NT2/D1 (cell line): ENCODE results near the gene COMT.

Experiments used
- SUZ12 ChIP-seq: IDR thresholded peaks from 2 replicates; pipeline ENCODE4 v1.6.1; 2011; ENCODE audit not compliant: insufficient read length, insufficient read depth; ENCODE audit errors: extremely low read depth
- YY1 ChIP-seq: IDR thresholded peaks from 2 replicates; pipeline ENCODE4 v1.6.1; 2011; ENCODE audit not compliant: insufficient read length, insufficient read depth

DNA sequence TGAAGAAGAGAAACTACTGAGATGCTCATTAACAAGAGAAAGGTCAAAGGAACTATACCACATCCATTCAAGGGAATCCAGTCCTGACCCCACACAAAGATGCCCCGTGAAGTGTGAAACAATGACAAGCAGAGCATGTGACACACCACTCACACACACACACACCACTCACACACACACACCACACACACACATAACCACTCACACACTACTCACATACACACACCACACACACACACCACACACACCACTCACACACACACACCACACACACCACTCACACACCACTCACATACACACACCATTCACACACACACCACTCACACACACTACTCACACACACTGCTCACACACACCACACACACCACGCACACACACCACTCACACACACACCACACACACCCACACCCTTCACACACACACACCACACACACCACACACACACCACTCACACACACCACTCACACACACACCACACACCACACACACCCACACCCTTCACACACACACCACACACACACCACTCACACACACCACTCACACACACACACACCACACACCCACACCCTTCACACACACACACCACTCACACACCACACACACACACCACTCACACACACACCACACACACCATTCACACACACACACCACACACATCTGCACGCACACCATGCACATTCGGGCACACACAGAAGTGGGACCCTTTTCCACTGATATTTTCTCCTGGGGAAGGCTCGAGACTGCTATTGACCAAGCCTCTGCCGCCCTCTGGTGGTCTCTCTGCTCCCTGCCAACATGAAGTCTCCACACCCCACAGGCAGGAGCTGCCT is 32.0 kb upstream of the COMT start:
- no peak for TF ChIP-seq YY1
- TF ChIP-seq SUZ12, result no peak
